Hepatocyte (in vitro differentiated cells): ENCODE results near the gene KRT8. TPM values are rescaled to one million over a fixed set of nuclear protein-coding genes. Genes with fewer than 3 reads are reported as not detected.
"Not testable (repeated sequence)": the region's sequence is repeated elsewhere in the genome, so short reads cannot be mapped to it uniquely, and the experiment has no call there.

ENCODE experiments used
- DNase-seq: peaks from one replicate; pipeline ENCODE4 v3.0.0-alpha.2; 2016; ENCODE audit warnings: low spot score
- H2AFZ ChIP-seq: fragments of 200-600 bp; sonication (generic); 2 replicates; pipeline ENCODE4 v1.6.0; 2016; ENCODE audit warnings: antibody characterized with exemption, mild to moderate bottlenecking
- H3K27ac ChIP-seq: fragments of 200-600 bp; sonication (generic); 2 replicates; pipeline ENCODE4 v1.5.1; 2016; ENCODE audit warnings: mild to moderate bottlenecking
- H3K27me3 ChIP-seq: fragments of 200-600 bp; sonication (generic); 2 replicates; pipeline ENCODE4 v1.6.1; 2016
- H3K36me3 ChIP-seq: fragments of 200-600 bp; sonication (generic); replicated peaks from 2 replicates; pipeline ENCODE4 v1.5.1; 2016; ENCODE audit warnings: low read depth; ENCODE audit not compliant: insufficient read depth
- H3K4me1 ChIP-seq: fragments of 200-600 bp; sonication (generic); 2 replicates; pipeline ENCODE4 v1.5.1; 2016; ENCODE audit warnings: mild to moderate bottlenecking, moderate library complexity; ENCODE audit not compliant: insufficient read depth
- H3K4me2 ChIP-seq: fragments of 200-600 bp; sonication (generic); 2 replicates; pipeline ENCODE4 v1.6.0; 2016
- H3K4me3 ChIP-seq: fragments of 200-600 bp; sonication (generic); 2 replicates; pipeline ENCODE4 v1.5.1; 2016; ENCODE audit warnings: mild to moderate bottlenecking
- H3K79me2 ChIP-seq: fragments of 200-600 bp; sonication (generic); 2 replicates; pipeline ENCODE4 v1.6.0; 2017; ENCODE audit warnings: mild to moderate bottlenecking
- H3K9me2 ChIP-seq: fragments of 200-600 bp; sonication (generic); replicated peaks from 2 replicates; pipeline ENCODE4 v1.6.0; 2017; ENCODE audit warnings: mild to moderate bottlenecking; ENCODE audit not compliant: insufficient read depth
- H3K9me3 ChIP-seq: fragments of 200-600 bp; sonication (generic); 2 replicates; pipeline ENCODE4 v1.5.1; 2016; ENCODE audit warnings: low read depth, mild to moderate bottlenecking
- H4K20me1 ChIP-seq: fragments of 200-600 bp; sonication (generic); 2 replicates; pipeline ENCODE4 v1.6.0; 2016; ENCODE audit warnings: mild to moderate bottlenecking; ENCODE audit not compliant: insufficient read depth, poor library complexity, severe bottlenecking
- CTCF ChIP-seq: fragments of 200-600 bp; sonication (generic); IDR thresholded peaks from 2 replicates; pipeline ENCODE4 v1.5.1; 2016; ENCODE audit warnings: antibody characterized with exemption, mild to moderate bottlenecking; ENCODE audit not compliant: poor library complexity
- EZH2 ChIP-seq: fragments of 200-600 bp; sonication (generic); IDR thresholded peaks from 2 replicates; pipeline ENCODE4 v1.6.1; 2016; ENCODE audit warnings: antibody characterized with exemption, mild to moderate bottlenecking, borderline replicate concordance
- EZH2phosphoT487 ChIP-seq: fragments of 200-600 bp; sonication (generic); IDR thresholded peaks from one replicate; pipeline ENCODE4 v1.6.1; 2018; ENCODE audit warnings: antibody characterized with exemption, mild to moderate bottlenecking, low read depth, moderate library complexity; ENCODE audit not compliant: unreplicated experiment, severe bottlenecking
- WGBS: methylation state at CpG from one replicate; pipeline ENCODE4 v1.1.6; 2016; ENCODE audit warnings: low lambda C conversion rate; ENCODE audit errors: missing lambda C conversion rate; 5-methylcytosine and 5-hydroxymethylcytosine counted together
- polyA plus RNA-seq: library from polyadenylated mRNA; unstranded; fragments of >200 nt; fragmentation: Nextera tagmentation; extraction: Ambion mirVana; gene quantifications from 2 replicates; pipeline ENCODE4 v1.2.1, GENCODE V29; 2016
- total RNA-seq: library from RNA; depleted of rRNA; stranded (reverse); fragments of >200 nt; gene quantifications from 2 replicates; pipeline ENCODE4 v1.2.3, GENCODE V29; 2014

The KRT8 gene
- total and polyA plus RNA-seq, 2 experiments from 2014 or later: 1,381 to 2,058 TPM

GRCh38 chr12:52890417-52890816, 14.5 kb downstream of the KRT8 start:
- Histone ChIP-seq H3K4me1 (no peaks in the 10 kb centered on the region), H4K20me1 (no peaks in the 10 kb centered on the region), H3K9me2 (no peaks in the 10 kb centered on the region), H3K27ac (no peak overlapping the region), H3K4me3 (no peak overlapping the region), H3K36me3 (no peaks in the 10 kb centered on the region), H3K27me3 (no peaks in the 10 kb centered on the region), H2AFZ (no peak overlapping the region), H3K4me2 (no peak overlapping the region), H3K9me3 (no peaks in the 10 kb centered on the region), H3K79me2 (no peaks in the 10 kb centered on the region)
- TF ChIP-seq EZH2: no peak
- no peak for TF ChIP-seq EZH2phosphoT487
- TF ChIP-seq CTCF: no peak
- WGBS: 91% methylated on average over 3 of the region's 3 CpGs
- DNase-seq: no peak

GRCh38 chr12:52884526-52885293, 20.2 kb downstream of the KRT8 start:
- Histone ChIP-seq H3K4me1 (no peaks in the 10 kb centered on the region), H3K27ac (peak overlapping the region; percentile 87), H3K4me2 (peak overlapping the region; percentile 49), H3K4me3 (no peak overlapping the region), H4K20me1 (no peaks in the 10 kb centered on the region), H3K36me3 (no peaks in the 10 kb centered on the region), H3K27me3 (no peaks in the 10 kb centered on the region), H2AFZ (no peak overlapping the region), H3K9me2 (no peaks in the 10 kb centered on the region), H3K9me3 (no peaks in the 10 kb centered on the region), H3K79me2 (no peaks in the 10 kb centered on the region)
- TF ChIP-seq EZH2 (no peak), CTCF (peak; percentile 99)
- 25% methylated on average over 13 of the region's 13 CpGs for WGBS
- DNase-seq: peak; percentile 88

- 78% methylated on average over 6 of the region's 8 CpGs for WGBS
- H2AFZ ChIP-seq, H3K27ac ChIP-seq, H3K9me2 ChIP-seq, H4K20me1 ChIP-seq, H3K4me2 ChIP-seq, H3K36me3 ChIP-seq, H3K9me3 ChIP-seq, DNase-seq, H3K4me3 ChIP-seq, H3K27me3 ChIP-seq, H3K79me2 ChIP-seq: not testable (repeated sequence)
- peaks cover 12% of the 10 kb centered on the region for H3K4me1 ChIP-seq
Measured at GRCh38 chr12:52880499-52880898, 24.4 kb downstream of the KRT8 start.

- no peaks in the 10 kb centered on the region for H3K36me3 ChIP-seq
- H3K79me2 ChIP-seq: no peaks in the 10 kb centered on the region
- no peak overlapping the region for H3K4me3 ChIP-seq
- peak overlapping the region; percentile 55 for H3K27ac ChIP-seq
- H2AFZ ChIP-seq: peak overlapping the region; percentile 37
- no peaks in the 10 kb centered on the region for H3K9me2 ChIP-seq
- no peaks in the 10 kb centered on the region for H4K20me1 ChIP-seq
- TF ChIP-seq CTCF (peak; percentile 78), EZH2 (no peak)
- peaks cover 18% of the 10 kb centered on the region for H3K4me1 ChIP-seq
- no peaks in the 10 kb centered on the region for H3K27me3 ChIP-seq
- peak; percentile 95 for DNase-seq
- 9% methylated on average over 33 of the region's 38 CpGs for WGBS
- no peaks in the 10 kb centered on the region for H3K9me3 ChIP-seq
- H3K4me2 ChIP-seq: peak overlapping the region; percentile 85
Measured at GRCh38 chr12:52879394-52880351, 25.2 kb downstream of the KRT8 start.
